ENCODE data around the gene UTP4. TPM values are rescaled to one million over a fixed set of nuclear protein-coding genes. Genes with fewer than 3 reads are reported as not detected.

UTP4 gene
- 100 to 1,000 TPM; 186 to 204 (median 197) TPM for total RNA-seq

DNA sequence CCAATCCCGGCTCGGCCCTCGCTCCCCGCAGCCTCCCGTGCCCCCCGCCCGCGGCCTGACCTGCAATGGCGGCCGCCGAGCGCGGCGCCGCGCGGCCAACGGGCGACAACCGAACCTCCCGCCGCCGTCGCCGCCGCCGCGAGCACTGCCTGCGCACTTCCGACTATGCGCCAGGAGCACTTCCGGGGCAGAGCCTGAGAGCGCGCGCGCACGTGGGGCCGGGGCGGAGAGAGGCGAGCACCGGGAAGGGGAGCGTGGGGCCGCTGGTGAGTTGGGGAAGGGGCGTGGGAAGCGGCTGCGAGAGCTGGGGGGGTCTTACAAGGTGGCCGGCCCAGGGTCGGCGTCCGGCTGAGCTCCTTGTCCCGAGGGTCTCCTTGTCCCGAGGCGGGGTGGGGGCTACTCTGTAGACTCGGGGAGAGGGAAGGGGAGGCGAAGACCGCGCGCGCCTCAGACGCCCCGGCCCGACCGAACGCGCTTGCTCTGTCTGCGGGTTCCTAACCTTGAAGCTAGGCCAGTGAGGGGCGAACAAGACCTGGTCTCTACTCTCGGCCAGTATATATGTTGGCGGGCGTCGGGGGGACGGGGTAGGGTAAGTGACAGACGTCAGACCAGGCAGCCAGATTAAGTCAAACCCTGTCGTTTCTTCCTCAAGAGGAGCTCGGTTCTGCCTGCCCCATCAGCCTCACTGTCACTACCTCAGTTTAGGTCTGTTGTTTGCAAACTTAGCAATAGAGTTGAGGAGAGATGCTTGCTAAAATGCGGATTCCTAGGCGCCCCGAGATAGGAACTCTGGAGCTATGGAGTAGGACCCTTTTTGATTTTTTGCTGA lies at the start of gene UTP4, which contains the start of gene CHTF8:
Gene UTP4, plus strand, starts transcription at position 226 of the 829 bp plus-strand sequence. CDS start 811 bp downstream, outside the sequence.
Gene CHTF8, minus strand, starts transcription at position 165 of the 829 bp plus-strand sequence. CDS start 11,130 bp downstream, outside the sequence.
- Mint-ChIP-seq H3K4me1 (ENCODE audit: low read depth) (peaks cover 50% of the 10 kb centered on the region), H3K36me3 (ENCODE audit: insufficient read depth) (peaks cover 15% of the 10 kb centered on the region), H3K4me3 (peak within 1 kb of the TSS; percentile 96), H3K27me3 (ENCODE audit: low read depth) (no peaks in the 10 kb centered on the region), H3K9me3 (no peaks in the 10 kb centered on the region)
- DNase-seq, result peak; percentile 84
- ATAC-seq, result peak; percentile 96

DNA sequence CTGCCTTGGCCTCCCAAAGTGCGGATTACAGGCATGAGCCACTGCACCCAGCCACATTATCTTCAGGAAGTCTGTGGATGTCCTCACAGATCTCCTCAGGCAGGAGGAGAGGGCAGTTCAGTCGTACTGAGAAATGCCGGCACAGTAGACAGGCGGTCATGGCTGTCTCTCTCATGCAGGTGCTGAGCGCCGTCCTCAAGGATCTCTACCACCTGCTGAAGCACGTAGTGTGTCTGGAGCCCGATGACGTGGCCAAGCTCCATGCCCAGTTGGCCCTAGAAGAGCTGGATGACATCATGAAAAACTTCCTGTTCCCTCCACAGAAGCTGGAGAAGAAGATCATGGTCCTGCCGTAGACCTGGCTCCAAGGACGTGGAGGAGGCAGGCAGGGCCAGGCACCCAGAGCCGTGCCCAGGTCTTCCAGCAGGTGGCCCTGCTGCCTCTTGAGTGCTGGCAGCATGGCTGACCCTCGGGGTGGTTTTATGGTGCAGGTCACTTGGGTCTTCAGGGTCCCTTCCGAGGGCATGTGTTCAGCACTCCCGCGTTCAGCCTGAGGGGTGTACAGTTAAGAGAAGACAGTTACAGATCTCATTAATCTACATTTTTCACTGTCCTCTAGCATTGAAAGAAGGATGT lies 49.0 kb upstream of the UTP4 start:
- Mint-ChIP-seq H3K36me3 (ENCODE audit: insufficient read depth) (peaks cover 11% of the 10 kb centered on the region), H3K9me3 (no peaks in the 10 kb centered on the region), H3K4me3 (no peak overlapping the region), H3K4me1 (ENCODE audit: low read depth) (peaks cover under 1% of the 10 kb centered on the region), H3K27me3 (ENCODE audit: low read depth) (no peaks in the 10 kb centered on the region)
- ATAC-seq, result no peak
- DNase-seq, result no peak

DNA sequence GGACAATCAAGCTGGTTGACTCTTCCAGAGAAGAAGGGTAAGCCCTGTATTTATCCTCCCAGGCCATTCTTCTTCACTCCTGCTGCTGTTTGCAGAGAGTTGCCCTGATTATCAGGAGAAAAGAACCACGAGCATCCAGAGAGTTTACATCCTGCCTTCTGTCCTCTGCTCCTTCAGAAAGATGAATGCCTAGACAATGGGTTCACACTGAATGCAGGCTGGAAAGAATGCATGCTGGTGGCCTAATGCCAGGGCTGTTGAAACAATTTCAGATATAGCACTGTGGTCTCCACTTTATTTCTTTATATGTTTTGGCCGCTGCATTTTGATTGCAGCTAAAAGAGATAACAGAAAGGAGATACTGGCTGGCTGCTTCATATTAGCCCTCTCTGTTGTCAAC lies 48.2 kb upstream of the UTP4 start:
- no peaks in the 10 kb centered on the region for H3K9me3 Mint-ChIP-seq
- H3K27me3 Mint-ChIP-seq (ENCODE audit: low read depth), result no peaks in the 10 kb centered on the region
- no peak for ATAC-seq

DNA sequence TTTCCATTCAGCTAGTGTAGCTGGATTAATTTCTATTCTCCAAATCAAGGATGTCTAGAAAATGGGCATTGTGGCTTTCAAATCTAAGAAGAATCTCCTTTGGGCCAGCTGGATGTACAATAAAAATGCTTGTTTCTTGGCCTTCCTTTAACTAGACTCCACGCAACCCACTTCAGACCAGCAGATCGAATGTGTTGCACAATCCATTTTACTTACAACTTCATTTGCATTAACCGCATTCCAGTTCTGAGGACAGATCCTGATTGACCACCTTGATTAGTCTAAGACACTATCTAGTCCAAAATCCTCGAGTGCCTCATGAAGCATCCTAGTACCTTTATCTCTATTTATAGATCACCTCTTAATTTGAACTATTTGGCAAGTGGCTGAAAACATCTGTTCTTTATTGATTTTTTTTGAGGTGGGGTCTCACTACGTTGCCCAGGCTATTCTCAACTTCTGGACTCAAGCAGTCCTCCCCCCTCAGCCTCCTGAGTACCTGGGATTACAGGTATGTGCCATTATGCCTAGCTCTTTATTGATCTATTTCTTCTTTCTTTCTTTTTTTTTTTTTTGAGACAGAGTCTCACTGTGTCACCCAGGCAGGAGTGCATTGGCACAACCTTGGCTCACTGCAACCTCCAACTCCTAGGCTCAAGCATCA lies 47.3 kb upstream of the UTP4 start:
- no peaks in the 10 kb centered on the region for H3K9me3 Mint-ChIP-seq
- DNase-seq (no peak), ATAC-seq (no peak)
- peaks cover 11% of the 10 kb centered on the region for H3K36me3 Mint-ChIP-seq (ENCODE audit: insufficient read depth)
- peaks cover 8% of the 10 kb centered on the region for H3K4me1 Mint-ChIP-seq (ENCODE audit: low read depth)
- H3K27me3 Mint-ChIP-seq (ENCODE audit: low read depth), result no peaks in the 10 kb centered on the region
- no peak overlapping the region for H3K4me3 Mint-ChIP-seq

More for the DNA sequence above, 48.2 kb upstream of the UTP4 start:
- Mint-ChIP-seq H3K4me3 (no peak overlapping the region), H3K36me3 (ENCODE audit: insufficient read depth) (peaks cover 11% of the 10 kb centered on the region), H3K4me1 (ENCODE audit: low read depth) (peaks cover 8% of the 10 kb centered on the region)
- DNase-seq, result no peak

DNA sequence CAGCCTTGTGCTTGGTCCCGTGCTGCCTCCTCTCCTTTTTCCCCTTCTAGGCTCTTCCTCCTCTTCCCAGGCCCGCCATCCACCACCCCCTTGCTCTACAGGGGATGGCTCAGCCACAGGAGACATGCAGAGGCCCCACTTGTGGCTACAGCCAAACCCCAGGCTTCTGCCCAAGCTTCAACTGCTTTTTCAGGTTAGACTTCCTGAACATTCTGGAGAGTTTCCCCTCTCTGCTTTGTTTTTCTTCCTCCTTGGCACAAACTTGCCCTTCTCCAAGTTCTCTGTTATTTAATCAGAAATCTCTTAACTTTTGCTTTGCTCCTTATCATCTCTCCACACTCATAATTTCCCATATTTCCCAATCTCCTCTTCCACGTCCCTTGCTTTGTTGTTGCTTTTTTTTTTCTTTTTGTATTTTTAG lies 45.3 kb upstream of the UTP4 start:
- H3K27me3 Mint-ChIP-seq (ENCODE audit: low read depth), result no peaks in the 10 kb centered on the region
- DNase-seq (no peak), ATAC-seq (no peak)
- peaks cover 11% of the 10 kb centered on the region for H3K36me3 Mint-ChIP-seq (ENCODE audit: insufficient read depth)
- H3K9me3 Mint-ChIP-seq, result no peaks in the 10 kb centered on the region
- no peak overlapping the region for H3K4me3 Mint-ChIP-seq
- H3K4me1 Mint-ChIP-seq (ENCODE audit: low read depth), result peaks cover 8% of the 10 kb centered on the region

DNA sequence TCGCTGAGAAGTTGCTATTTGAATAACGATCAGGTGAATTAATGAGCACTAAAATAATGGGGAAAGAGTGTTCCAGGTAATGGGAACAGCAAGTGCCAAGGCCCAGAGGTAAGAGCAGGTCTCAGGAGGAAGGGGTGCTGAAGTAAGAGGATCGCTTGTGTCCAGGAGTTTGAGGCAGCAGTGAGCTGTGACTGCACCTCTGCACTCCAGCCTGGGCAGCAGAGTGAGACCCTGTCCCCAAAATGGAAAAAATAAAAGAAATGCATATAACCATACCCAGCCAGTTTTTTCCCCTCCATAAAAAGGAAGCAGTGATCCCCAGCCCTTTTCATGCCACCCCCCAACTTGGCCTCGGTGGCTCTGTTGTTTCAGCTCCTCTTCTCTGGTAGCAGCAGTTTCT lies 43.8 kb upstream of the UTP4 start:
- Mint-ChIP-seq H3K27me3 (ENCODE audit: low read depth) (no peaks in the 10 kb centered on the region), H3K4me1 (ENCODE audit: low read depth) (peaks cover 8% of the 10 kb centered on the region), H3K36me3 (ENCODE audit: insufficient read depth) (peaks cover 9% of the 10 kb centered on the region), H3K4me3 (no peak overlapping the region), H3K9me3 (no peaks in the 10 kb centered on the region)
- no peak for DNase-seq
- no peak for ATAC-seq

DNA sequence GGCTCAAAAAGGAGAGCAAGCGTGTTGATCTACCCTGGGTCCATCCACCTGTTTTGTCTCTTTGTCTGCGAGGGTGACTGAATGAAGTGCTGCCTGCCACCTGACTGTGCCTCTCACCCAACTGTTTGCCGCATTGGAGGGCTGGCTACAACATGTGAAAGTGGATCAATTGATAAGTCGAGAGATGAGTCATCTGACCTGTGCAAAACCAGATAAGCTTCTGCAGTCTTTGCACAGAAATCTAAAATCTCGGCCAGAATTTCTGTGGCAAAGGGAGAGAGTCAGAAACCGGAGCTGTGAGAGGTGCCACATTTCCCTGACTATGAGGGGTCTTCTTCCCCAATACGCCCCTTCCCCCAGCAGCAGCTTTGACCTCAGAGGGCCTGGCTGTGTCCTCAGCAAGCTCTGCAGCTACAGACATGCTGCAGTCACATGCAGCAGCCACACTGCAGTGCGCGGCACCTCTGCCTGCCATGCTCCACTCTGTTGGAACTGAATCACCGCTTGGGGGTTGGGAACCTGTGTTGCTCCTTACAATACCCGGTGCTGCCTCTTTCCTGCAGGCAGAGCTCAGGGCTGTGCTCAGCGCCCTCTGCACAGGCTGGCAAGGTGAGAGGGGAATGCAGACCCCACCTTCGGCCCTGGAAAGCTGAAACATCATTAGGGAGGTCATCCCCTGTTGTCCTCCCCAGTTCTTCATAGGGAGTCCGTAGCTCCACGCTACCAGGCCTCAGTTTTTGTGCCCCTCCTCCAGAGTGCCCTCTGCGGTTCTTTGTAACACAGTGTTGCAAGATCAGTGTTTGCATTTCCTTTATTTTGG lies 43.1 kb upstream of the UTP4 start:
- peaks cover 5% of the 10 kb centered on the region for H3K36me3 Mint-ChIP-seq (ENCODE audit: insufficient read depth)
- ATAC-seq (peak; percentile 78 to 80), DNase-seq (no peak)
- peaks cover 8% of the 10 kb centered on the region for H3K4me1 Mint-ChIP-seq (ENCODE audit: low read depth)
- H3K27me3 Mint-ChIP-seq (ENCODE audit: low read depth), result no peaks in the 10 kb centered on the region
- H3K4me3 Mint-ChIP-seq, result no peak overlapping the region
- H3K9me3 Mint-ChIP-seq, result no peaks in the 10 kb centered on the region

DNA sequence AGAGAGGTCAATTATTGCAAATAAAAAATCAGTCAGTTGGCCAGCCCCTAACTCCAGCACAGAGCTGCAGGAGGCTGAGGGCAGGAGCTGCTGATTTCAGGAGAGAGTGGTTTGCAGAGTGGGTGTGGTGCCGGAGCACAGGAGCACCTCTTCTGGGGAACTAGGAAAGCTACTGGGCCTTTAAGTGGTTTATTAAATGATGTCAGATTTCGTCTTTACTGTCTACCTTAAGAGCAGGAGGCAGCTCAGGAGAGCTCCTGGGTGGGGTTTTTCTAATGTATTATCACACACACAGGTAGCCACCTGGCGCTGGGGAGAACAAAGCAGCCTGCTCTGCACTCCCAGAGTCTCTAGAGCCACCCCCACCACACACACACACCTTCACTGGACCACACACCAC lies 38.5 kb upstream of the UTP4 start:
- ATAC-seq (no peak), DNase-seq (no peak)
- Mint-ChIP-seq H3K9me3 (no peaks in the 10 kb centered on the region), H3K4me1 (ENCODE audit: low read depth) (peaks cover 3% of the 10 kb centered on the region), H3K36me3 (ENCODE audit: insufficient read depth) (no peaks in the 10 kb centered on the region), H3K27me3 (ENCODE audit: low read depth) (no peaks in the 10 kb centered on the region), H3K4me3 (no peak overlapping the region)

DNA sequence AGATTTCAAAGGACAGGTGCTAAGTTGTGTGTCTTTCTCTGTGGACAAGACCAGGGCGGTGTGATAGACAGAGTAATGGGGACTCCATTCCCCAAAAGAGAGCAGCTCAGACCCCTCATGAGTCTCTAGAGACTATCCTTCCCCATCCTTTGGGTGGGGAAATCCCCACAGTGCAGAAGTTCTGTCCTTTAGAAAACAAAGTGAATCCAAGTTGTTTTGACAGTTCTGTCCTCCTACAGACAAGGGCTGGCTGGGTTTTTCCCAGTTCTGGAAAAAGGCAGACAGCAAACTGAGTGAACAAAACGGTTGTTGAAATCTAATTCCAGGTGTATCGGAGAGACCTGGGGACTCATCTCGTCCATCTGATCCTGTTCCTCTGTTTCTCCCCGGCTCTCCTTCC lies 37.9 kb upstream of the UTP4 start:
- H3K4me1 Mint-ChIP-seq (ENCODE audit: low read depth), result no peaks in the 10 kb centered on the region
- DNase-seq (no peak), ATAC-seq (no peak)

DNA sequence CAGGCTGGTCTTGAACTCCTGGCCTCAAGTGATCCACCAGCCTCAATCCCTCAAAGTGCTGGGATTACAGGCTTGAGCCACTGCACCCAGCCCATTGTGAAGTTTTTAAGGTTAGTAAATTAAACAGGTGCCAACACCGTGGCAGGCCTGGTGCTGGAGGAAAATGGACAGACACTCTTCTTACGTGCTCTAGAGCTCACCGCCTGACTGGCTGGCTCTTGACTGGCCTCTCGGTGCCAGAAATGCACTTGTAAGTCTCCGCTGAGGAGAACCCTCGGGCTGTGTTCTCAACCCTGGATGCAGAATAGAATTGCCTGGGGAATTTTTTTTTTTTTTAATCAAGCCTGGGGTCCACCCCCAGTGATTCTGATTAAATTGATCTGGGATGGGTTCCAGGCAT lies 37.3 kb upstream of the UTP4 start:
- no peaks in the 10 kb centered on the region for H3K36me3 Mint-ChIP-seq (ENCODE audit: insufficient read depth)
- H3K9me3 Mint-ChIP-seq, result no peaks in the 10 kb centered on the region
- no peak for ATAC-seq

More for the DNA sequence above, 37.9 kb upstream of the UTP4 start:
- H3K9me3 Mint-ChIP-seq, result no peaks in the 10 kb centered on the region
- no peaks in the 10 kb centered on the region for H3K36me3 Mint-ChIP-seq (ENCODE audit: insufficient read depth)
- no peak overlapping the region for H3K4me3 Mint-ChIP-seq
- H3K27me3 Mint-ChIP-seq (ENCODE audit: low read depth), result no peaks in the 10 kb centered on the region

DNA sequence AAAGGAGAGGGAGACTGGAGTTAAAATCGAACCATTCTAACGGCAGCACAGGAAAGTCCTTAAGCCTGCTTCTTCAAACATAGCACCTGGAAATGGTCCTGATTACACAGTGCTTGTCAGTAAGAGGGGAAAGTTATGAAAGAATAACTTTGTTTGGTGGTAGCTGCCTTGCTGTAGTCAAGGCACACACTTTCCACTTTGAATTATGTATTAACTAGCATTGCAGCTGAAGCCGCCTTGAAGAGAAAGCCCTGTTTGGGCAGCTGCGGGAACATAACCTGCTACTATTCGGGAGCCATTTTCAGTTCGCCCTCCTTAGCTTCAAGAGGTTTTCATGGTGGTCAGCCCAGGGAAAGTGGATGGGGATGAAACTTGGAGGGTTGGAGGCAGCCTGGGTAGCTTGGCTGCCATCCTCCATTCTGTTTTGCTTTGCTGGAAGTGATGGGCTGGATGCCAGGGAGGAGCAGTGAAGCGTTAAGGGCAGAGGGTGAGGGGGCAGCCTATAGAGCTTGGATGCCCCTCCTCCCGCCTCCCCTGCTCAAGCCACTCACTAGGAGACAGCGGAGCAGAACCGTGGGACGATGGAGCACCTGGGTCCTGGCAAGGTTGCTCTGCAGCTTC lies 32.3 kb upstream of the UTP4 start:
- Mint-ChIP-seq H3K36me3 (ENCODE audit: insufficient read depth) (no peaks in the 10 kb centered on the region), H3K27me3 (ENCODE audit: low read depth) (peaks cover 12% of the 10 kb centered on the region), H3K4me1 (ENCODE audit: low read depth) (peaks cover under 1% of the 10 kb centered on the region), H3K4me3 (no peak overlapping the region), H3K9me3 (no peaks in the 10 kb centered on the region)
- ATAC-seq (no peak), DNase-seq (no peak)

More for the DNA sequence above, 37.3 kb upstream of the UTP4 start:
- H3K4me3 Mint-ChIP-seq, result no peak overlapping the region
- H3K4me1 Mint-ChIP-seq (ENCODE audit: low read depth), result no peaks in the 10 kb centered on the region
- H3K27me3 Mint-ChIP-seq (ENCODE audit: low read depth), result no peaks in the 10 kb centered on the region
- no peak for DNase-seq

DNA sequence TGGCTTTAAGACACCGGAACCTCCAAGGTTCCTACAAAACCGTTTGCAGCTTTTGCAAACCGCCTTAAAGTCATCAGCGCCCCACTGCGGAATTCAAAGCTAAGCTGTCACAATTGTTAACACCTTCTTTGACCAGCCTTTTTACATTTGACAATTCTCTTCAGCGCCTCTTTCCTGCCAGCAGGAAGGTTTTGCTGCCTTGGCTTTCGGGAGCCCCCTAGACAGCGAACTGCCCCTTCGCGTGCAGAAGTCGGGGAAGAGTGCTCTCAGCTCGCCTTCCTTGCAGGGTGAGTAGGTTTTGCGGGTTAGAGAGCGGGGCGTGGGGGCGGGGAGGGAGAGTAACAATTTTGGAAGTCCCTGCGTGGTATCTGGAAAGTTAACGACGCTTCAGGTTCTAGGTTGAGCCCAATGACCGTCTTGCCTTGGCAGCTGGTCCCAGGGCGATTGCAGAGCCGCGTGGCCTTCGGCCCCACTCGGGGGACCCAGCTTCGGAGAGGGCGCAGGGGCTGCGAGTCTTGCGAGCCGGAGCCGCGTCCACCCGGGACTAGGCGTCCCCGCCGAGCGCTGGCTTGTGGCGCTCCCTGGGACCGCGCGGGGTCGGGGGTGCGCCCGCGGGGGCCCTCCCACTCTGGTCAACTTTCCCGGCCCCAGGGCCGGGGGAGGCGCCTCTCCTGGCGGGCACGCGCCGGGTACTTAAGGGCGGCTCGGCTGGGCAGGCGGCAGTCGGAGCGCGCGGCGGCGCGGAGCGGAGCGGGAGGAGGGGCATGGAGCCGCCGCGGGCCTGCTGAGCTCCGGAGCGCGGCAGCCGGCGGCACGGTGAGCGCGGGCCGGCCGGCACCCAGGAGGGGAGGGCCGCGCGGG lies 26.7 kb upstream of the UTP4 start, which contains the start of gene HAS3:
Gene HAS3, plus strand, starts transcription at position 153 of the 861 bp plus-strand sequence. CDS start 3,743 bp downstream, outside the sequence.
- Mint-ChIP-seq H3K9me3 (no peaks in the 10 kb centered on the region), H3K36me3 (ENCODE audit: insufficient read depth) (peaks cover 11% of the 10 kb centered on the region), H3K4me3 (peak within 1 kb of the TSS; percentile 83), H3K4me1 (ENCODE audit: low read depth) (peaks cover 16% of the 10 kb centered on the region), H3K27me3 (ENCODE audit: low read depth) (peaks cover 36% of the 10 kb centered on the region)
- DNase-seq (no peak), ATAC-seq (peak; percentile 82 to 84)
